ENCODE data around the gene C22orf23. TPM values are rescaled to one million over a fixed set of nuclear protein-coding genes. Genes with fewer than 3 reads are reported as not detected.

Gene C22orf23
- total RNA-seq, result 0.75 TPM in 1 of 2 replicates, not detected in the other

GRCh38 chr22:37953437-37954179, at the start of gene C22orf23, which contains the start of gene POLR2F:
TSS of gene C22orf23 (minus strand) at chr22:37953601. CDS start at chr22:37953149, 452 bp downstream.
TSS of gene POLR2F (plus strand) at chr22:37953699. CDS start at chr22:37953788, 89 bp downstream.
- peak; percentile 82 for DNase-seq (ENCODE audit: low read depth)
- peak within 1 kb of the TSS; percentile 86 for H3K4me3 ChIP-seq (ENCODE audit: low read depth, low read length)
- TF ChIP-seq CTCF (IDR thresholded peaks at IDR 0.05; ENCODE audit: insufficient read depth, low read length, poor library complexity, severe bottlenecking), result no peak
- H3K27me3 ChIP-seq (ENCODE audit: control insufficient read depth, insufficient read depth, low read length), result no peaks in the 10 kb centered on the region
- H3K36me3 ChIP-seq (ENCODE audit: control insufficient read depth, insufficient read depth, low read length), result no peaks in the 10 kb centered on the region

GRCh38 chr22:37999640-38000272, 46.4 kb upstream of the C22orf23 start:
- Histone ChIP-seq H3K27me3 (ENCODE audit: control insufficient read depth, insufficient read depth, low read length) (peaks cover 8% of the 10 kb centered on the region), H3K4me3 (ENCODE audit: low read depth, low read length) (no peak overlapping the region), H3K36me3 (ENCODE audit: control insufficient read depth, insufficient read depth, low read length) (no peaks in the 10 kb centered on the region)
- no peak for TF ChIP-seq CTCF (IDR thresholded peaks at IDR 0.05; ENCODE audit: insufficient read depth, low read length, poor library complexity, severe bottlenecking)
- DNase-seq (ENCODE audit: low read depth), result peak; percentile 7

- no peak for DNase-seq (ENCODE audit: low read depth)
- Histone ChIP-seq H3K36me3 (ENCODE audit: control insufficient read depth, insufficient read depth, low read length) (no peaks in the 10 kb centered on the region), H3K4me3 (ENCODE audit: low read depth, low read length) (no peak overlapping the region), H3K27me3 (ENCODE audit: control insufficient read depth, insufficient read depth, low read length) (peaks cover 8% of the 10 kb centered on the region)
- TF ChIP-seq CTCF (IDR thresholded peaks at IDR 0.05; ENCODE audit: insufficient read depth, low read length, poor library complexity, severe bottlenecking), result no peak
Observed at GRCh38 chr22:37999236-37999635, 45.8 kb upstream of the C22orf23 start.

- Histone ChIP-seq H3K4me3 (ENCODE audit: low read depth, low read length) (no peak overlapping the region), H3K36me3 (ENCODE audit: control insufficient read depth, insufficient read depth, low read length) (no peaks in the 10 kb centered on the region), H3K27me3 (ENCODE audit: control insufficient read depth, insufficient read depth, low read length) (peaks cover 8% of the 10 kb centered on the region)
- DNase-seq (ENCODE audit: low read depth), result no peak
- TF ChIP-seq CTCF (IDR thresholded peaks at IDR 0.05; ENCODE audit: insufficient read depth, low read length, poor library complexity, severe bottlenecking), result no peak
Observed at GRCh38 chr22:37998543-37998942, 45.1 kb upstream of the C22orf23 start.

- no peak for TF ChIP-seq CTCF (IDR thresholded peaks at IDR 0.05; ENCODE audit: insufficient read depth, low read length, poor library complexity, severe bottlenecking)
- H3K27me3 ChIP-seq (ENCODE audit: control insufficient read depth, insufficient read depth, low read length), result peaks cover 9% of the 10 kb centered on the region
- H3K36me3 ChIP-seq (ENCODE audit: control insufficient read depth, insufficient read depth, low read length), result no peaks in the 10 kb centered on the region
- DNase-seq (ENCODE audit: low read depth), result no peak
- no peak overlapping the region for H3K4me3 ChIP-seq (ENCODE audit: low read depth, low read length)
Observed at GRCh38 chr22:37996515-37997246, 43.3 kb upstream of the C22orf23 start.

Measured in kidney epithelial cell (primary cell).